ENCODE data around the gene PLEK. TPM values are rescaled to one million over a fixed set of nuclear protein-coding genes. Genes with fewer than 3 reads are reported as not detected.
"Not testable (repeated sequence)": the region's sequence is repeated elsewhere in the genome, so short reads cannot be mapped to it uniquely, and the experiment has no call there.

The PLEK gene
- total RNA-seq, 1 donor from 2014 or later = 0.07 TPM

DNA sequence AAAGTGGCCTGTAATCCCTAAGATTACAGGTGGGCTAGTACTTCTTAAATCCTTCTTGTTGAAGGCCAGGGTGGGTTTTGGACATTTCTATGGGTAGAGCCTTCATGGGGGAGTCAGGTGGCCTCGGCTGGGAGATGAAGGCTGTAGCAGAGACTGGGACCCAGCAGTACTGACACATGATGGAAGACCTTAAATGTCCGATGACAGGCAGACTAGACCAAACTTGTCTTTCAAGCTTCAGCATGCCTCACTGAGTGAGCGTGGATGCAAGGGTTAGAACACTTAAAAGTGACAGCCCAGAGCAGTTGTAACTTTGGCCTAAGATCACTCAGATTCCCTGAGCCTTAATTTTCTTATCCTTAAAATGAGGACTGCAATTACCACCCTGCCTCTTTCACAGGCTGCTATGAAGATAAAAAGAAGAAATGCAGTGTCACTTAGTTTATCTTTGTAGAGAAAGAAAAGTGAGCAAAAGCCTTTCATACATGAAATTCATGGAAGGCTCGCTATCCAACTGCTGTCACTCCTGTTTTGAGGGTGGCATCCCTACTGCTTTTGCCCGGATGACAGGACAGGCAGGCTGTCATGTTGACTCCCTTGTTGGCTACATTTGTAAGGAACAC lies 19.5 kb downstream of the PLEK start:
- DNase-seq (ENCODE audit: low read depth, low spot score) = no peak

- DNase-seq (ENCODE audit: low read depth, low spot score) = no peak
Observed at GRCh38 chr2:68385220-68385906, 20.3 kb downstream of the PLEK start.

GRCh38 chr2:68385907-68386287 lies 20.8 kb downstream of the PLEK start:
- no peak for DNase-seq (ENCODE audit: low read depth, low spot score)

GRCh38 chr2:68386365-68386764 lies 21.3 kb downstream of the PLEK start:
- no peak for DNase-seq (ENCODE audit: low read depth, low spot score)

GRCh38 chr2:68387408-68388350 lies 22.6 kb downstream of the PLEK start:
- no peak for DNase-seq (ENCODE audit: low read depth, low spot score)

DNA sequence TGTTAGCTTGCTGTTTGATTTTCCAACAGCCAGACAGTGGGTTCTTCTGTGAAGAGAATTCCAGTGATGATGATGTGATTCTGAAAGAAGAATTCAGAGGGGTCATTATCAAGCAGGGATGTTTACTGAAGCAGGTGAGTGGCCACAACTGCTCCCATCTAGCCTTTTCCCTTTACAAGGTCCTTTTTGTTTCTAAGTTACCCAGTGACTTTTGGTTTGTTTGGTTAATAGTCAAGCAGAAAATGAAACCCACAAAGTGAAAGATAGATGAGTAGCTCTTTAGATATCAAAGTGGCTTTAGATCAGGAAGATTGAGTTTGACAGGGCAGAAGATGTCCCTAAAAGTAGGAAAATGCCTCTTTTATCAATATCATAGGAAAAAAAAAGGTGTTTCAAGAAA lies 23.3 kb downstream of the PLEK start:
- no peak for DNase-seq (ENCODE audit: low read depth, low spot score)

DNA sequence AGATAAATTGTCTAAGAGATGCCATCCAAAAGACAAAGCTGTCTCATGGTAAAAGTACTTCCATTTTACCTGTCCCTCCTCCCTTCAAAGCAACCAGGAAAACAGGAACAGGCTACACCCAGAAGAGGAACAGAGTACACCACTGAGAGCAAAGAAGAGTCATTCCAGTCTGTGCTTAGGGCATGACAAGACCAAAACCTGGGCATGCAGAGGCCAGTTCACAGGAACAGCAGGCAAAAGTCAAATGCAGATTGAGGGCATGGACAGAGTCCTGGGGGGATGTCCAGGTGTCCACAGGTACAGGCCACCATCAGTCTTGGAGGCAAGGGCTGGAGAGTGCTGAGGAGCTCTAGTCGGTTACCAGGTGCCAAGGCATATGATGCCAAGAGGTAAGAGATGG lies 23.7 kb downstream of the PLEK start:
- no peak for DNase-seq (ENCODE audit: low read depth, low spot score)

DNA sequence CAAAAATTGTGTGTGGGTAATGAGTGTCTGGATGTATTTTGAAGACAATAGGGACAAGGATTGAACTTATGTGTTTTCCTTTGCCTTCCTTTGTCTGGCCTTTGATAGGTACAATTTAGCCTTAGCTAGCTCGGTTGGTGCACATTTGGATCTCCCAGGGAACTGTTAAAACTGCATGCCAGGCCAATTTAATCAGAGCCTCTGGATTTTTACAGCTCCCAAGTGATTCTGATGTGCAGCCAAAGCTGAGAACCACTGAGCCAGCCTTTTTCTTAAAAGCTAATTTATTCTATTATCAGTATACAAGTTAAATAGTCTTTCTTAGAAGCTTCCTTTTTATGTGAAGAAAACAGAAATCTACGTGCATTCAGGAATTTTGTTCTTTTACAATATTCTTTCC lies 25.0 kb downstream of the PLEK start:
- no peak for DNase-seq (ENCODE audit: low read depth, low spot score)

GRCh38 chr2:68390586-68390985 lies 25.5 kb downstream of the PLEK start:
- DNase-seq (ENCODE audit: low read depth, low spot score) = no peak

DNA sequence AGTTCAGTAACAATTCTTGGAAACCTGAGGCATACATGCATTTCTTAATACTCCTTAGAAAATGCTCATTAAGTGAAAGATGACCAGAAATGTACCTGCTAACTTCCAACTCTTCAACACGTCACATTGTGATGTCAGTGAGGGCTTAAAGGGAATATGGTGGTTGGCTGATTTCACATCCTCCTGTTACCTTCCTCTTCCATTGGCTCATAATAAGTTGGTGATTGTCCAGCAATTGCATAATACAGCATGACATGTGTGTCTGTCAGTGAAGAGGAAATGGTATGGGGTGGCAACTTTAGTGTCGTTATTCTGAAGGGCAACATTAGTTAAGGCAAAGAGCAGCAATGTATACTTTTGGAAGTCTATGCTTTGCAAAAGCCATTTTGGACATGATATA lies 26.0 kb downstream of the PLEK start:
- no peak for DNase-seq (ENCODE audit: low read depth, low spot score)

DNA sequence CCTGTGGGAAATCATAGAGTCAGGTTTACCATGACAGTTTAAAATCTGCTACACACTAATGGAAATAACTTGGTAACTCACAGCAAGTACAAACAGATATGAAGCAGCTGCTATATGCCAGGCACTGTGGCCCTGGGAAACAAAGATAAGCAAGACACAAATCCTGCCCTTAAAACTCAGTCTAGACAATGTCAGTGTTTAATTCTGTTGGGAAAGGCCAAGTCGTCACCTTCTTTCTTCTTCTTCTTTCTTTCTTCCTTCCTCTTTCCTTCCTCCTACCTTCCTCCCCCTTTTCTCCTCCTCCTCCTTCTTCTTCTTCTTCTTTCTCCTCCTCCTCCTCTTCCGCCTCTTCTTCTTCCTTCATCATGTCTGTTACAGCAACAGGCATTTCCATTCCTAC lies 26.8 kb downstream of the PLEK start:
- DNase-seq (ENCODE audit: low read depth, low spot score) = no peak

- no peak for DNase-seq (ENCODE audit: low read depth, low spot score)
Observed at GRCh38 chr2:68396093-68396492, 31.0 kb downstream of the PLEK start.

- DNase-seq (ENCODE audit: low read depth, low spot score) = not testable (repeated sequence)
Observed at GRCh38 chr2:68397704-68398263, 32.7 kb downstream of the PLEK start.

GRCh38 chr2:68403199-68403644 lies 38.1 kb downstream of the PLEK start:
- DNase-seq (ENCODE audit: low read depth, low spot score) = no peak

- DNase-seq (ENCODE audit: low read depth, low spot score) = no peak
Observed at GRCh38 chr2:68404164-68404563, 39.1 kb downstream of the PLEK start.

DNA sequence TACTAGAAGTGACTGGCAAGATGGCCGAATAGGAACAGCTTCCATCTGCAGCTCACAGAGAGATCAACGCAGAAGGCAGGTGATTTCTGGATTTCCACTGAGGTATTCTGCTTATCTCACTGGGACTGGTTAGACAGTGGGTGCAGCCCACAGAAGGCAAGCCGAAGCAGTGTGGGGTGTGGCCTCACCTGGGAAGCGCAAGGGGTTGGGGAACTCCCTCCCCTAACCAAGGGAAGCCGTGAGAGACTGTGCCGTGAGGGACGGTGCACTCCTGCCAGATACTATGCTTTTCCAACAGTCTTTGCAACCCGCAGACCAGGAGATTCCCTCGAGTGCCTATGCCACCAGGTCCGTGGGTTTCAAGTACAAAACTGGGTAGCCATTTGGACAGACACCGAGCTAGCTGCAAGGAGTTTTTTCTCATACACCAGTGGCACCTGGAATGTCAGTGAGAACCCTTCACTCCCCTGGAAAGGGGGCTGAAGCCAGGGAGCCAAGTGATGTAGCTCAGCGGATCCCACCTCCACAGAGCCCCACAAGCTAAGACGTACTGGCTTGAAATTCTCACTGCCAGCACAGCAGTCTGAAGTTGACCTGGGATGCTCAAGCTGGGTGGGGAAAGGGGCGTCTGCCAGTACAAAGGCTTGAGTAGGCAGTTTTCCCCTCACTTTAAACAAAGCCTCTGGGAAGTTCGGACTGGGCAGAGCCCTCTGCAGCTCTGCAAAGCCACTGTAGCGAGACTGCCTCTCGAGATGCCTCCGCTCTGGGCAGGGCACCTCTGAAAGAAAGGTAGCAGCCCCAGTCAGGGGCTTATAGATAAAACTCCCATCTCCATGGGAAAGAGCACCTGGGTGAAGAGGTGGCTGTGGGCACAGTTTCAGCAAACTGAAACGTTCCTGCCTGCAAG lies 40.1 kb downstream of the PLEK start:
- no peak for DNase-seq (ENCODE audit: low read depth, low spot score)

GRCh38 chr2:68411397-68412126 lies 46.5 kb downstream of the PLEK start:
- DNase-seq (ENCODE audit: low read depth, low spot score) = no peak

DNA sequence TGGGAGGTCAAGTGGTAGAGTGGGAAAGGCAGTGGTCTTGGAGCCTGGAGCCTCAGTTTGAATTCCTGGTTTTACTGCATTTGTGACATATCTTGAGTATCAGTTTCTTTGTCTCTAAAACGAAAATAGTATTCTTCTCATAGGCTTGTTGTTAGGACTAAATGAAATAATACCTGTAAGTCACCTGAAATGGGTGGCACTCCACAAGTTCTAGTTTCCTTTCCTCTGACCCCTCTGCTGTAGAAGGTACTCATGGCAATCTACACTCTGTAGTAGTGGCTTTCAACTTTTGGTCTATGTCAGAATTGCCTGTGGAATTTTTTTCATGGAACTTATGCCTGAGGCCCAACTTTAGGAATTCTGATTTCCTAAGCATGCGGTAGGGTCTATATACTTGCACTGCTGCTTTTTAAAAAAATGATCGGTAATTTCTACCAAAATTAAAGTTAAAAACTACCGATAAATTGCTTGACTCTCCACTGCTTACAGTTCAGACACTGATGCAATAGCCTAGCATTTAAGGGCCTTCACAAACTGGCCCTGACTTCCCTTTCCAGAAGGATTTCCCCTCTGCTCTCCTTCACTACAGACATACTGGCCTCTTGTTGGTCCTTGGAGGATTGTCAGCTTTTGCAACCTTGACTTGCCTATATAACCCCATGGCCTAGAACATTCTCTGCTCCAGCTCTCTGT lies 47.2 kb downstream of the PLEK start:
- no peak for DNase-seq (ENCODE audit: low read depth, low spot score)

DNA sequence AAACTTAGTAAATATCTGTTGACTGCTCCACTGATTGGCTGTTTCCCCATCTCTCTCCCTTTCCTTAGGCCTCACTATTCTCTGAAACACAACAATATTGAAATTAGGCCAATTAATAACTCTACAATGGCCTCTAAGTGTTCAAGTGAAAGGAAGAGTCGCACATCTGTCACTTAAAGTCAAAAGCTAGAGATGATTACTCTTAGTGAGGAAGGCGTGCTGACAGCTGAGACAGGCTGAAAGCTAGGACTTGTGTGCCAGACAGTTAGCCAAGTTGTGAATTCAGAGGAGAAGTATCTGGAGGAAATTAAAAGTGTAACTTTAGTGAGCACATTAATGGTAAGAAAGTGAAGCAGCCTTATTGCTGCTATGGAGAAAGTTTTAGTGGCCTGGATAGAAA lies 48.4 kb downstream of the PLEK start:
- no peak for DNase-seq (ENCODE audit: low read depth, low spot score)

DNA sequence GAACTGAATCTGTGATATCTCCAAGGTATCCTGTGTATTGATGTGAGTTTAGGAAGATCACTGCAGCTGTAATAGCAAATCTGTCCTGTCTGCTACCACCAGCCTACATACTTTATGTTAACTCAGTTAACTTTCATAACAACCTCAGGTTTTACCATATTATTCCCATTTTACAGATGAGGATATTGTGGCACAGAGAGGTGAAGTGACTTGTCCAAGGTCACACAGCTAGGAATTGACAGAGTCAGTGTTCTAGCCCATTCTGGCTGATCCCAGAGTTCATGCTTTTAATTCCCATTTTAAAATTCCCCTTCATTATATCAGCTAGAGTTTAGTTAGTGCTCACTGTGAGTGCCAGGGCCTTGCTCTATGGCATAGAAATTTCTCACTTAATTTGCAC lies 49.4 kb downstream of the PLEK start:
- DNase-seq (ENCODE audit: low read depth, low spot score) = no peak

Data from pulmonary artery endothelial cell (primary cell).